Measurements from ENCODE around the gene PPM1B.

DNA sequence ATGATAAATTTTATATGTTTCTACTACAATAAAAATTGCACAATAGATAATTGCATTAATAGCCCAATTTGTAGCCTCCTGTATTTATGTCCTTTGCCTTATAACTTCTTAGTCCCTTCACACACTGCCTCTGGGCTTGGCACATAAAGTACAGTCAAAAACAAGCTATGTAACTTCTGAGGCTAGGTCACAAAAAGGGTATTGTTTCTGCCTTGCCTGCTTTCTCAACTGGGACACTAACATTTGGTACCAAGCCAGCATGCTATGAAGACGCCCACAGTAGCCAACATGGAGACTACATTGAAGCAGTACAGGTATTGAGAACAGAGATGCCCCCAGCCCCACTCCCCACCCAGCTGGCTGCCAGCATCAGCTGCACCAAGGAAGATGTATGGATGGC is 101.2 kb downstream of the PPM1B start:
- no peak for TF ChIP-seq CTCF (IDR thresholded peaks at IDR 0.05)
- TF ChIP-seq POLR2A (IDR thresholded peaks at IDR 0.05) = no peak

Data from thyroid gland (tissue), 4 donors.